ENCODE measurements around the gene VCL.
"Not testable (repeated sequence)": the region's sequence is repeated elsewhere in the genome, so short reads cannot be mapped to it uniquely, and the experiment has no call there.

VCL gene

GRCh38 chr10:74000892-74001669 is 3.2 kb downstream of the VCL start:
- FAIRE-seq = no peak
- no peak for DNase-seq (ENCODE audit: low spot score)

GRCh38 chr10:74006269-74006668 is 8.4 kb downstream of the VCL start:
- DNase-seq (ENCODE audit: low spot score) = no peak
- FAIRE-seq = no peak

- FAIRE-seq = no peak
- DNase-seq (ENCODE audit: low spot score) = no peak
These were observed 10.4 kb downstream of the VCL start for GRCh38 chr10:74008212-74008731.

- no peak for DNase-seq (ENCODE audit: low spot score)
- no peak for FAIRE-seq
These were observed 13.1 kb downstream of the VCL start for GRCh38 chr10:74011017-74011416.

- no peak for DNase-seq (ENCODE audit: low spot score)
- FAIRE-seq = no peak
These were observed 13.9 kb downstream of the VCL start for GRCh38 chr10:74011770-74012169.

- no peak for FAIRE-seq
- no peak for DNase-seq (ENCODE audit: low spot score)
These were observed 14.6 kb downstream of the VCL start for GRCh38 chr10:74012480-74012879.

GRCh38 chr10:74013004-74013403 is 15.1 kb downstream of the VCL start:
- DNase-seq (ENCODE audit: low spot score) = no peak
- FAIRE-seq = no peak

- not testable (repeated sequence) for DNase-seq (ENCODE audit: low spot score); FAIRE-seq
These were observed 16.7 kb downstream of the VCL start for GRCh38 chr10:74014574-74014973.

- DNase-seq (ENCODE audit: low spot score) (no peak), FAIRE-seq (no peak)
These were observed 20.3 kb downstream of the VCL start for GRCh38 chr10:74018241-74018640.

GRCh38 chr10:74021248-74022055 is 23.5 kb downstream of the VCL start:
- FAIRE-seq = no peak
- no peak for DNase-seq (ENCODE audit: low spot score)

- FAIRE-seq (no peak), DNase-seq (ENCODE audit: low spot score) (no peak)
These were observed 25.2 kb downstream of the VCL start for GRCh38 chr10:74022926-74023629.

GRCh38 chr10:74024600-74024999 is 26.7 kb downstream of the VCL start:
- DNase-seq (ENCODE audit: low spot score) = no peak
- FAIRE-seq = no peak

GRCh38 chr10:74025380-74025978 is 27.6 kb downstream of the VCL start:
- DNase-seq (ENCODE audit: low spot score) = no peak
- FAIRE-seq = no peak

- DNase-seq (ENCODE audit: low spot score) (no peak), FAIRE-seq (no peak)
These were observed 28.6 kb downstream of the VCL start for GRCh38 chr10:74026428-74027015.

GRCh38 chr10:74027702-74028101 is 29.8 kb downstream of the VCL start:
- no peak for FAIRE-seq
- DNase-seq (ENCODE audit: low spot score) = no peak

GRCh38 chr10:74029943-74030342 is 32.0 kb downstream of the VCL start:
- DNase-seq (ENCODE audit: low spot score) (no peak), FAIRE-seq (no peak)

GRCh38 chr10:74032208-74032607 is 34.3 kb downstream of the VCL start:
- not testable (repeated sequence) for DNase-seq (ENCODE audit: low spot score); FAIRE-seq

GRCh38 chr10:74032900-74033655 is 35.2 kb downstream of the VCL start:
- FAIRE-seq = no peak
- DNase-seq (ENCODE audit: low spot score) = no peak

GRCh38 chr10:74033702-74034101 is 35.8 kb downstream of the VCL start:
- FAIRE-seq (no peak), DNase-seq (ENCODE audit: low spot score) (no peak)

- DNase-seq (ENCODE audit: low spot score) (no peak), FAIRE-seq (no peak)
These were observed 36.4 kb downstream of the VCL start for GRCh38 chr10:74034301-74034700.

Data from urothelium cell line (cell line).